Panc1 (cell line): ENCODE measurements around the gene ZHX3. TPM values are rescaled to one million over a fixed set of nuclear protein-coding genes. Genes with fewer than 3 reads are reported as not detected.

Experiments used
- ATAC-seq: fragments of 200-7000 bp; cut with Tn5 transposase; 2 replicates; pipeline ENCODE4 v1.9.1; 2020; ENCODE audit warnings: mild to moderate bottlenecking, moderate library complexity
- BruUV-seq: library from RNA; stranded (reverse); fragments of 400-500 nt; replicated peaks from 2 replicates; lab custom pipeline; 2021; lab: Mats Ljungman, UMichigan
- CTCF ChIA-PET: fragments of 300-600 bp; sonication (Branson Sonifier 250); formaldehyde crosslinking; loops from one replicate; lab custom pipeline; 2022; ENCODE audit warnings: antibody characterized with exemption; lab: Charles Lee
- POLR2A ChIA-PET: fragments of 300-600 bp; sonication (Branson Sonifier 250); formaldehyde crosslinking; loops from one replicate; lab custom pipeline; 2022; ENCODE audit warnings: antibody characterized with exemption; lab: Charles Lee
- DNase-seq: peaks from one replicate; pipeline ENCODE4 v3.0.0-alpha.2; 2010; ENCODE audit warnings: low read depth, low spot score
- H3K27ac ChIP-seq: 2 replicates; pipeline ENCODE4 v1.5.1; 2011; ENCODE audit warnings: mild to moderate bottlenecking, low read length, inconsistent platforms
- H3K27me3 ChIP-seq: fragments of 200-500 bp; sonication (Bioruptor generic); 2 replicates; pipeline ENCODE4 v1.6.0; 2014; ENCODE audit warnings: low read length, inconsistent platforms; ENCODE audit not compliant: control insufficient read depth, insufficient read depth
- H3K36me3 ChIP-seq: fragments of 200-500 bp; sonication (Bioruptor generic); 2 replicates; pipeline ENCODE4 v1.5.1; 2014; ENCODE audit warnings: inconsistent platforms, mild to moderate bottlenecking, low read length, moderate library complexity; ENCODE audit not compliant: control insufficient read depth, insufficient read depth
- H3K4me1 ChIP-seq: 2 replicates; pipeline ENCODE4 v1.5.1; 2011; ENCODE audit warnings: inconsistent platforms, mild to moderate bottlenecking, low read length, moderate library complexity; ENCODE audit not compliant: control insufficient read depth, insufficient read depth
- H3K4me3 ChIP-seq, 2 experiments: 2 replicates each; pipeline ENCODE4 v1.5.1; 2011 to 2012; ENCODE audit warnings: low read depth in 2 of 2, low read length in 2 of 2, mild to moderate bottlenecking in 2 of 2, inconsistent platforms in 1 of 2, moderate library complexity in 1 of 2
- H3K9me3 ChIP-seq: fragments of 200-500 bp; sonication (Bioruptor generic); 2 replicates; pipeline ENCODE4 v1.5.1; 2014; ENCODE audit warnings: low read depth, mild to moderate bottlenecking, inconsistent platforms, low read length, moderate library complexity; ENCODE audit not compliant: control insufficient read depth, insufficient read depth
- POLR2AphosphoS5 ChIP-seq: IDR thresholded peaks from 2 replicates; pipeline ENCODE4 v1.6.1; 2012; ENCODE audit warnings: mild to moderate bottlenecking, low read depth, low read length, moderate library complexity
- SIN3A ChIP-seq: IDR thresholded peaks from 2 replicates; pipeline ENCODE4 v1.6.1; 2012; ENCODE audit warnings: low read depth, mild to moderate bottlenecking, low read length, moderate library complexity, borderline replicate concordance; ENCODE audit not compliant: insufficient read depth
- TCF7L2 ChIP-seq: IDR thresholded peaks from 2 replicates; pipeline ENCODE4 v1.6.1; 2011; ENCODE audit warnings: mild to moderate bottlenecking, low read depth, low read length, inconsistent platforms
- in situ Hi-C: cut with HindIII; loops from 2 replicates; pipeline ENCODE4 v1.10.0; 2016; ENCODE audit warnings: low sequenced_read_pairs, low pct_unique_long_range_greater_than_20kb
- intact Hi-C: fragments of 100-400 bp; cut with micrococcal nuclease; formaldehyde crosslinking; loops from one replicate; pipeline ENCODE4 v1.10.0; 2022; ENCODE audit not compliant: unreplicated experiment
- total RNA-seq: library from RNA; stranded (reverse); gene quantifications from one replicate; pipeline ENCODE4 v1.2.1, GENCODE V29; 2021; ENCODE audit not compliant: unreplicated experiment
- TF ChIP-seq, protein P1 (sequence below), 2 experiments: IDR thresholded peaks; 2 replicates each; pipeline ENCODE4 v1.6.1; 2011 to 2012; ENCODE audit warnings: low read depth in 2 of 2, control low read depth in 1 of 2, low read length in 1 of 2, mild to moderate bottlenecking in 1 of 2, moderate library complexity in 1 of 2; ENCODE audit not compliant: insufficient read depth in 1 of 2
- TF ChIP-seq, protein P2 (sequence below): fragments of 450-650 bp; IDR thresholded peaks from 2 replicates; pipeline ENCODE4 v1.5.1; 2017; ENCODE audit warnings: mild to moderate bottlenecking

ZHX3 gene
- total RNA-seq, 1 experiment from 2014 or later: 19.8 TPM

DNA sequence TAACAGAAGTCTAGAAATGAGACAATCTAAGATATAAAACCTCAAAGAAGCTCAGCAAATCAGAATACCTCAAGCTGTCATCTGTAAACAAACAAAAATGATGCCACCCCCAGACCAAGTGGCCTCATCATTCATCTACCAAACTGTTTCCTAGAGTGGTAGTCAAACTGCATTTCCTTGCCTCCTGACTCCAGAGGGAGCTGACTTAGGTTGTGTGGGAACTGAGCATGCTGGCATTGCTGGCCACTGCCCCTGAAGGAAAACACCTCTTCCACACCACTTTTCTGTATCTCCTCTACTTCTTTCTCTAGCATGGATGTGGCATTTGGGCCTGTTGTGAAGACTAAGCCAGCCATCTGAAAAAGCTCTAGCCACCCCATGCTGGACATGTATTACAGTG is 56.3 kb downstream of the ZHX3 start:
- no peaks in the 10 kb centered on the region for H3K9me3 ChIP-seq
- BruUV-seq: no TSS peak
- no peaks in the 10 kb centered on the region for H3K36me3 ChIP-seq
- no peak for DNase-seq
- no peak overlapping the region for H3K4me3 ChIP-seq
- ChIA-PET POLR2A (no interaction called here), CTCF (no interaction called here)
- intact Hi-C loops: no loop called here
- no peaks in the 10 kb centered on the region for H3K4me1 ChIP-seq
- no peaks in the 10 kb centered on the region for H3K27me3 ChIP-seq
- in situ Hi-C loops: no loop called here
- H3K27ac ChIP-seq: no peak overlapping the region
- TF ChIP-seq, protein P1, sequence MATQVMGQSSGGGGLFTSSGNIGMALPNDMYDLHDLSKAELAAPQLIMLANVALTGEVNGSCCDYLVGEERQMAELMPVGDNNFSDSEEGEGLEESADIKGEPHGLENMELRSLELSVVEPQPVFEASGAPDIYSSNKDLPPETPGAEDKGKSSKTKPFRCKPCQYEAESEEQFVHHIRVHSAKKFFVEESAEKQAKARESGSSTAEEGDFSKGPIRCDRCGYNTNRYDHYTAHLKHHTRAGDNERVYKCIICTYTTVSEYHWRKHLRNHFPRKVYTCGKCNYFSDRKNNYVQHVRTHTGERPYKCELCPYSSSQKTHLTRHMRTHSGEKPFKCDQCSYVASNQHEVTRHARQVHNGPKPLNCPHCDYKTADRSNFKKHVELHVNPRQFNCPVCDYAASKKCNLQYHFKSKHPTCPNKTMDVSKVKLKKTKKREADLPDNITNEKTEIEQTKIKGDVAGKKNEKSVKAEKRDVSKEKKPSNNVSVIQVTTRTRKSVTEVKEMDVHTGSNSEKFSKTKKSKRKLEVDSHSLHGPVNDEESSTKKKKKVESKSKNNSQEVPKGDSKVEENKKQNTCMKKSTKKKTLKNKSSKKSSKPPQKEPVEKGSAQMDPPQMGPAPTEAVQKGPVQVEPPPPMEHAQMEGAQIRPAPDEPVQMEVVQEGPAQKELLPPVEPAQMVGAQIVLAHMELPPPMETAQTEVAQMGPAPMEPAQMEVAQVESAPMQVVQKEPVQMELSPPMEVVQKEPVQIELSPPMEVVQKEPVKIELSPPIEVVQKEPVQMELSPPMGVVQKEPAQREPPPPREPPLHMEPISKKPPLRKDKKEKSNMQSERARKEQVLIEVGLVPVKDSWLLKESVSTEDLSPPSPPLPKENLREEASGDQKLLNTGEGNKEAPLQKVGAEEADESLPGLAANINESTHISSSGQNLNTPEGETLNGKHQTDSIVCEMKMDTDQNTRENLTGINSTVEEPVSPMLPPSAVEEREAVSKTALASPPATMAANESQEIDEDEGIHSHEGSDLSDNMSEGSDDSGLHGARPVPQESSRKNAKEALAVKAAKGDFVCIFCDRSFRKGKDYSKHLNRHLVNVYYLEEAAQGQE (IDR thresholded peaks at IDR 0.05; ENCODE audit: insufficient read depth in 1 of 2, low read depth in 2 of 2, low read length in 1 of 2): no peak
- no peak for TF ChIP-seq POLR2AphosphoS5
- TF ChIP-seq TCF7L2: no peak
- TF ChIP-seq, protein P2, sequence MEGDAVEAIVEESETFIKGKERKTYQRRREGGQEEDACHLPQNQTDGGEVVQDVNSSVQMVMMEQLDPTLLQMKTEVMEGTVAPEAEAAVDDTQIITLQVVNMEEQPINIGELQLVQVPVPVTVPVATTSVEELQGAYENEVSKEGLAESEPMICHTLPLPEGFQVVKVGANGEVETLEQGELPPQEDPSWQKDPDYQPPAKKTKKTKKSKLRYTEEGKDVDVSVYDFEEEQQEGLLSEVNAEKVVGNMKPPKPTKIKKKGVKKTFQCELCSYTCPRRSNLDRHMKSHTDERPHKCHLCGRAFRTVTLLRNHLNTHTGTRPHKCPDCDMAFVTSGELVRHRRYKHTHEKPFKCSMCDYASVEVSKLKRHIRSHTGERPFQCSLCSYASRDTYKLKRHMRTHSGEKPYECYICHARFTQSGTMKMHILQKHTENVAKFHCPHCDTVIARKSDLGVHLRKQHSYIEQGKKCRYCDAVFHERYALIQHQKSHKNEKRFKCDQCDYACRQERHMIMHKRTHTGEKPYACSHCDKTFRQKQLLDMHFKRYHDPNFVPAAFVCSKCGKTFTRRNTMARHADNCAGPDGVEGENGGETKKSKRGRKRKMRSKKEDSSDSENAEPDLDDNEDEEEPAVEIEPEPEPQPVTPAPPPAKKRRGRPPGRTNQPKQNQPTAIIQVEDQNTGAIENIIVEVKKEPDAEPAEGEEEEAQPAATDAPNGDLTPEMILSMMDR: no peak
- TF ChIP-seq SIN3A: no peak
- 0 out of 2 replicates have a peak, but pooled peaks have one; percentile 51 for ATAC-seq

DNA sequence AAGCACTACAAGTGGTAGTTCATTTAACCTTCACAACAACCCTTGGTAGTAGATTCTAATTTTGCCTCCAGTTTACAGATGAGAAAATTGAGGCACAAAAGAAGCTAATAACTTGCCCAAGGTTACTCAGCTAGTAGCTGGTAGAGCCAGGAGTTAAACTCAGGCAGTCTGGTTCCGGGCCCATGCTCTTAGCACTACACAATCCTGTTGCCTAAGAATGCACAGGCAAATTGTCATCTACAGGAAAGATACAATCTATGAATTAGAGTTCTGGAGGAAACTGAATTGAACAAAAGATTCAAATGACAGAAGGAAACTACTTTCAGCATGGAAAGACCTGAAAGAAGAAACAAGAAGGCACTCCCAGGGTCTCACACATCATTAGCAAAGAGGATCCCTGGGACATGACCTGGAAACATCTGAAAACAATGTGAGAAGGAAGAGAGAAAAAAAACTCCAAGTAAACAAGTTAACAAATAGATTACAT is 56.8 kb downstream of the ZHX3 start:
- in situ Hi-C loops (no loop called here), intact Hi-C loops (no loop called here)
- TF ChIP-seq POLR2AphosphoS5 (no peak), TCF7L2 (no peak), SIN3A (no peak)
- TF ChIP-seq, protein P1 (IDR thresholded peaks at IDR 0.05; ENCODE audit: insufficient read depth in 1 of 2, low read depth in 2 of 2, low read length in 1 of 2): no peak
- TF ChIP-seq, protein P2: no peak
- no peak for ATAC-seq
- Histone ChIP-seq H3K36me3 (no peaks in the 10 kb centered on the region), H3K4me1 (no peaks in the 10 kb centered on the region), H3K27ac (no peak overlapping the region), H3K9me3 (no peaks in the 10 kb centered on the region), H3K27me3 (no peaks in the 10 kb centered on the region), H3K4me3 (no peak overlapping the region)
- ChIA-PET POLR2A (no interaction called here), CTCF (no interaction called here)
- no TSS peak for BruUV-seq
- DNase-seq: no peak
